H1 (cell line): ENCODE measurements around the gene ARID5B. TPM values are rescaled to one million over a fixed set of nuclear protein-coding genes. Genes with fewer than 3 reads are reported as not detected.

Experiments used
- CTCF ChIA-PET: fragments of 300-600 bp; sonication (Branson Sonifier 250); formaldehyde crosslinking; loops from one replicate; lab custom pipeline; 2021; ENCODE audit not compliant: partially characterized antibody; lab: Charles Lee
- POLR2A ChIA-PET: fragments of 300-600 bp; sonication (Branson Sonifier 250); formaldehyde crosslinking; loops from one replicate; lab custom pipeline; 2021; ENCODE audit warnings: inconsistent platforms; ENCODE audit not compliant: partially characterized antibody; lab: Charles Lee
- DNase-seq, 2 experiments: peaks; one replicate each; pipeline versions ENCODE4 v3.0.0 to v3.0.0-alpha.2; 2010 to 2022; ENCODE audit warnings: low spot score in 2 of 2, low read depth in 1 of 2, mixed read lengths in 1 of 2
- FAIRE-seq: peaks from 2 replicates; lab custom pipeline; 2011; peaks lifted over from hg19 to GRCh38; lab: Jason Lieb, UNC
- H2AFZ ChIP-seq: 2 replicates; pipeline ENCODE4 v1.8.1; 2012; ENCODE audit warnings: low read length, inconsistent platforms
- H2AK5ac ChIP-seq: 2 replicates; pipeline ENCODE4 v1.6.1; 2013; ENCODE audit warnings: low read depth, low read length
- H2BK120ac ChIP-seq: replicated peaks from 2 replicates; pipeline ENCODE3; 2013; ENCODE audit warnings: low read depth, low read length, inconsistent platforms
- H2BK12ac ChIP-seq: 2 replicates; pipeline ENCODE4 v1.6.1; 2013; ENCODE audit warnings: low read depth, low read length
- H2BK15ac ChIP-seq: 2 replicates; pipeline ENCODE4 v1.6.1; 2013; ENCODE audit warnings: low read length
- H2BK20ac ChIP-seq: 2 replicates; pipeline ENCODE4 v1.6.1; 2013; ENCODE audit warnings: low read length
- H2BK5ac ChIP-seq: 2 replicates; pipeline ENCODE4 v1.6.1; 2013; ENCODE audit warnings: low read depth, low read length
- H3K14ac ChIP-seq: 2 replicates; pipeline ENCODE4 v1.6.1; 2013; ENCODE audit warnings: inconsistent platforms; ENCODE audit not compliant: insufficient read length
- H3K18ac ChIP-seq: 2 replicates; pipeline ENCODE4 v1.6.1; 2013; ENCODE audit warnings: low read length; ENCODE audit errors: extremely low read depth
- H3K23ac ChIP-seq: 2 replicates; pipeline ENCODE4 v1.6.1; 2013; ENCODE audit warnings: inconsistent platforms; ENCODE audit not compliant: insufficient read length
- H3K23me2 ChIP-seq: 2 replicates; pipeline ENCODE4 v1.6.1; 2013; ENCODE audit warnings: low read depth, low read length
- H3K27ac ChIP-seq: 2 replicates; pipeline ENCODE4 v1.6.1; 2011; ENCODE audit warnings: low read depth, low read length, inconsistent platforms
- H3K27me3 ChIP-seq, 4 experiments: replicated peaks in 1 of 4; 1 replicate in 1 of 4; 2 replicates in 3 of 4; pipeline versions ENCODE4 v1.6.1 to v1.8.1; 2011 to 2013; ENCODE audit warnings: low read length in 3 of 4, mild to moderate bottlenecking in 3 of 4, inconsistent platforms in 2 of 4, mixed read lengths in 2 of 4, moderate library complexity in 1 of 4; ENCODE audit not compliant: control insufficient read depth in 3 of 4, insufficient read depth in 3 of 4; ENCODE audit errors: extremely low read depth in 1 of 4
- H3K36me3 ChIP-seq, 4 experiments: 2 replicates each; pipeline versions ENCODE4 v1.6.1 to v1.8.1; 2011 to 2013; ENCODE audit warnings: mild to moderate bottlenecking in 4 of 4, low read length in 3 of 4, moderate library complexity in 2 of 4, control low read depth in 1 of 4, inconsistent platforms in 1 of 4; ENCODE audit not compliant: insufficient read depth in 4 of 4, control insufficient read depth in 2 of 4
- H3K4ac ChIP-seq: replicated peaks from 2 replicates; pipeline ENCODE3; 2013; ENCODE audit warnings: low read length, low read depth, mixed read lengths, inconsistent platforms; ENCODE audit not compliant: insufficient read length
- H3K4me1 ChIP-seq, 4 experiments: replicated peaks in 1 of 4; 1 replicate in 1 of 4; 2 replicates in 3 of 4; pipeline versions ENCODE4 v1.6.1 to v1.8.1; 2011 to 2013; ENCODE audit warnings: low read length in 3 of 4, inconsistent platforms in 2 of 4, mixed read lengths in 1 of 4; ENCODE audit not compliant: insufficient read depth in 4 of 4, control insufficient read depth in 3 of 4
- H3K4me2 ChIP-seq, 2 experiments: 2 replicates each; pipeline versions ENCODE4 v1.6.1 to v1.8.1; 2011 to 2013; ENCODE audit warnings: low read depth in 2 of 2, low read length in 2 of 2, control low read depth in 1 of 2, inconsistent platforms in 1 of 2, mild to moderate bottlenecking in 1 of 2; ENCODE audit not compliant: insufficient read depth in 1 of 2
- H3K4me3 ChIP-seq, 4 experiments: fragments of 200-600, 300-600 bp in 1 of 4; sonication (generic), shearing (Covaris generic), sonication (Bioruptor Twin) in 1 of 4; 2 replicates each; pipeline versions ENCODE4 v1.5.1 to v1.8.1; 2011 to 2016; ENCODE audit warnings: low read length in 4 of 4, low read depth in 3 of 4, control low read depth in 2 of 4, inconsistent platforms in 2 of 4, mild to moderate bottlenecking in 2 of 4, mixed read lengths in 1 of 4, moderate library complexity in 1 of 4; ENCODE audit not compliant: insufficient read depth in 2 of 4; ENCODE audit errors: extremely low read depth in 1 of 4
- H3K56ac ChIP-seq: replicated peaks from 2 replicates; pipeline ENCODE3; 2013; ENCODE audit warnings: low read depth, mild to moderate bottlenecking, mixed read lengths, low read length, inconsistent platforms; ENCODE audit not compliant: insufficient read length
- H3K79me1 ChIP-seq: 2 replicates; pipeline ENCODE4 v1.6.1; 2013; ENCODE audit warnings: low read depth, low read length, control low read depth
- H3K79me2 ChIP-seq, 2 experiments: 2 replicates each; pipeline versions ENCODE4 v1.6.1 to v1.8.1; 2012 to 2013; ENCODE audit warnings: low read length in 2 of 2, mild to moderate bottlenecking in 2 of 2, inconsistent platforms in 1 of 2; ENCODE audit not compliant: insufficient read depth in 2 of 2, control insufficient read depth in 1 of 2
- H3K9ac ChIP-seq, 4 experiments: replicated peaks in 1 of 4; 1 replicate in 1 of 4; 2 replicates in 3 of 4; pipeline versions ENCODE4 v1.6.1 to v1.8.1; 2011 to 2013; ENCODE audit warnings: low read depth in 3 of 4, low read length in 3 of 4, control low read depth in 2 of 4, mild to moderate bottlenecking in 2 of 4, moderate library complexity in 2 of 4, inconsistent platforms in 1 of 4; ENCODE audit errors: extremely low read depth in 1 of 4
- H3K9me3 ChIP-seq, 2 experiments: 2 replicates each; pipeline versions ENCODE4 v1.6.1 to v1.8.1; 2012 to 2013; ENCODE audit warnings: mild to moderate bottlenecking in 2 of 2, moderate library complexity in 2 of 2, control low read depth in 1 of 2, inconsistent platforms in 1 of 2, low read depth in 1 of 2, low read length in 1 of 2, mixed read lengths in 1 of 2; ENCODE audit not compliant: insufficient read depth in 2 of 2
- H4K20me1 ChIP-seq, 2 experiments: replicated peaks in 1 of 2; 2 replicates each; pipeline versions ENCODE3 to v1.8.1; 2011 to 2013; ENCODE audit warnings: inconsistent platforms in 2 of 2, low read length in 2 of 2, mild to moderate bottlenecking in 1 of 2; ENCODE audit not compliant: insufficient read depth in 2 of 2, control insufficient read depth in 1 of 2
- H4K5ac ChIP-seq: 2 replicates; pipeline ENCODE4 v1.6.1; 2013; ENCODE audit warnings: low read length, low read depth, mixed read lengths, inconsistent platforms; ENCODE audit not compliant: insufficient read length
- H4K8ac ChIP-seq: 2 replicates; pipeline ENCODE4 v1.8.0; 2013; ENCODE audit warnings: mild to moderate bottlenecking, moderate library complexity, low read length, inconsistent platforms; ENCODE audit not compliant: insufficient read depth; ENCODE audit errors: extremely low read depth
- H4K91ac ChIP-seq: replicated peaks from 2 replicates; pipeline ENCODE3; 2013; ENCODE audit warnings: low read length, mixed read lengths, inconsistent platforms; ENCODE audit not compliant: insufficient read length
- WGBS, 2 experiments: shearing (Covaris generic) in 1 of 2; methylation state at CpG; one replicate each; pipeline versions ENCODE4 v1.1.6 to v1.1.7; 2013 to 2015; ENCODE audit warnings: low lambda C conversion rate in 2 of 2, mixed read lengths in 2 of 2, inconsistent platforms in 1 of 2, low coverage in 1 of 2, missing lambda C conversion rate in 1 of 2; ENCODE audit not compliant: insufficient replicate concordance in 2 of 2, insufficient coverage in 1 of 2, insufficient read length in 1 of 2; ENCODE audit errors: extremely low coverage in 1 of 2, missing lambda C conversion rate in 1 of 2; 5-methylcytosine and 5-hydroxymethylcytosine counted together
- polyA plus RNA-seq, 7 experiments: library from polyadenylated mRNA; depleted of rRNA in 3 of 7; stranded (reverse) in 5 of 7; unstranded in 2 of 7; fragments of >200 nt in 5 of 7; fragments of 200-250 nt in 2 of 7; gene quantifications; 1 replicate in 5 of 7; 2 replicates in 1 of 7; 4 replicates in 1 of 7; pipeline versions ENCODE4 v1.2.1 to v1.2.3, GENCODE V29; 2011 to 2013; ENCODE audit warnings: missing spikeins in 2 of 7, mixed read lengths in 2 of 7
- total RNA-seq: library from RNA; stranded (reverse); fragmentation: NEBNext Ultra II Directional; extraction: Animal tissue kit (Norgen Biotek cat#: 25700); gene quantifications from 2 replicates; pipeline ENCODE4 v1.2.1, GENCODE V29; 2021

ARID5B gene
- total and polyA plus RNA-seq, 2 of the 8 experiments (the other 6 are each of a cell fraction or from before 2014, with no cell fraction given) = 0.21 to 1.1 TPM

DNA sequence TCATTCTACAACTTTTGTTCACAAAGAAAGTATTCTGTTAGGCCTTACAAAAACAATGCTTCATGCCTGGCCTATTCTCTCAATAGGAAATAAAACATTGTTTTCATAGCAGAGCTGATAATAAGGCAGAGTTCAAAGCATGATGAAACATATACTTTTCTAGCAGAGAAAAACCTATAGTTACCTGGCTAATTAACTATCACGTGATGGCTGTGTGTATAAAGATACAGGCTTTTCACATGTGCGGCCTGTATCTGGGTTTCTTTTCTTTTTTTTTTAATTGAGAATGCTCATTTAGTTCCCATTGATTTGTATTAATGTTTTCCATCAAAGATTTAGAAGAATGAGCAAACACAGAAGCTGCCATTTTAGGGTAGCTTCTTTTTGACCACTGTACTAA lies 51.7 kb downstream of the ARID5B start:
- ChIA-PET CTCF (no interaction called here), POLR2A (interaction anchor here (0.5 kb wide), 1 partner anchor 10 kb away, joined by 3 read pairs; no protein-coding TSS in a partner anchor)

More for the DNA sequence above, 51.7 kb downstream of the ARID5B start:
- Histone ChIP-seq H3K4me1 (no peaks in the 10 kb centered on the region), H3K4me3 (no peak overlapping the region), H3K23me2 (no peaks in the 10 kb centered on the region; the same call in 1 of the 2 replicates), H3K79me1 (no peaks in the 10 kb centered on the region), H3K23ac (no peak overlapping the region), H3K14ac (no peak overlapping the region), H3K56ac (no peak overlapping the region), H2BK5ac (no peak overlapping the region), H3K18ac (no peak overlapping the region), H3K9ac (no peak overlapping the region), H4K91ac (no peak overlapping the region), H3K4ac (no peak overlapping the region), H3K36me3 (no peaks in the 10 kb centered on the region), H2AFZ (no peak overlapping the region), H4K5ac (no peak overlapping the region), H2AK5ac (no peak overlapping the region), H2BK20ac (no peak overlapping the region), H3K27ac (no peak overlapping the region), H2BK12ac (no peak overlapping the region), H4K8ac (no peak overlapping the region), H3K9me3 (no peaks in the 10 kb centered on the region), H3K27me3 (no peaks in the 10 kb centered on the region), H2BK15ac (no peak overlapping the region), H3K79me2 (no peaks in the 10 kb centered on the region), H2BK120ac (no peak overlapping the region), H3K4me2 (no peak overlapping the region), H4K20me1 (no peaks in the 10 kb centered on the region)
- FAIRE-seq = no peak
- DNase-seq = no peak
- 100% methylated on average over 2 of the region's 2 CpGs; no CpG with 5 or more reads in 1 of the 2 experiments for WGBS, 2 experiments
